Activated CD4-positive, alpha-beta T cell treated with anti-CD3 and anti-CD28 coated beads, Interleukin-2, amount 10 ng/mL, durations not matched to agents 7 days and 5 days (primary cell): ENCODE results near the gene PIK3R3. TPM values are rescaled to one million over a fixed set of nuclear protein-coding genes. Genes with fewer than 3 reads are reported as not detected.
"Not testable (repeated sequence)": the region's sequence is repeated elsewhere in the genome, so short reads cannot be mapped to it uniquely, and the experiment has no call there.

ENCODE experiments used
- CTCF ChIA-PET: fragments of 350-600 bp; sonication (Branson Sonifier 250); formaldehyde crosslinking; loops from one replicate; lab custom pipeline; 2021; ENCODE audit warnings: antibody characterized with exemption; lab: Charles Lee
- POLR2A ChIA-PET: fragments of 350-600 bp; sonication (Branson Sonifier 250); formaldehyde crosslinking; loops from one replicate; lab custom pipeline; 2021; ENCODE audit warnings: antibody characterized with exemption; lab: Charles Lee
- DNase-seq: peaks from one replicate; pipeline ENCODE4 v3.0.0-alpha.2; 2020
- H3K27ac Mint-ChIP-seq: one replicate; pipeline ENCODE4 v1.8.0; 2021; ENCODE audit warnings: mild to moderate bottlenecking, moderate library complexity, mixed read lengths
- H3K27me3 Mint-ChIP-seq: one replicate; pipeline ENCODE4 v1.8.0; 2021; ENCODE audit warnings: mixed read lengths
- H3K36me3 Mint-ChIP-seq: one replicate; pipeline ENCODE4 v1.8.0; 2021; ENCODE audit warnings: low read depth, mixed read lengths
- H3K4me1 Mint-ChIP-seq: one replicate; pipeline ENCODE4 v1.8.0; 2021; ENCODE audit warnings: mixed read lengths
- H3K4me3 Mint-ChIP-seq: one replicate; pipeline ENCODE4 v1.8.0; 2021; ENCODE audit warnings: mild to moderate bottlenecking, moderate library complexity, mixed read lengths
- H3K9me3 Mint-ChIP-seq: one replicate; pipeline ENCODE4 v1.8.0; 2021; ENCODE audit warnings: mixed read lengths
- total RNA-seq, 2 experiments: library from RNA; stranded (reverse); gene quantifications; one replicate each; pipeline ENCODE4 v1.2.3, GENCODE V29; 2021

The PIK3R3 gene
- total RNA-seq, 2 experiments from 2014 or later: 3.5 to 3.9 TPM

DNA sequence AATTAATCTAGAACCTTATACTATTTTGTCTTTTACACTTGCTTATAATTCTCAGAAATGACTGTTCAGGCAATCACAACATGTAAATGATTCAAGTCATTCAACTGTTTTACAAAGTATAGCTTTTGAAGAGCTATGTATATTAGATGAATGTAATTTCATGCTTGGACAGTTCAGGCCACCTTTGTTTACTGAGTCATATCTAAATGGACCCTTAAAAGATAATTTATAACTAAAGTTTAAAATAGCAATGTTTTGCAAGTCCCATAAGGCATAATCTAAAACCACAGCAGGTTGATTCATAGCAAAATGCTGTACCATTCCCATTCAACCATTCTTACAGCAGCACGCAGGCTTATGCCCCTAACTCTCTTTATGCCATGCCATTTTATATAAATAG lies 64.8 kb downstream of the PIK3R3 start:
- no peak overlapping the region for H3K4me3 Mint-ChIP-seq
- ChIA-PET POLR2A (no interaction called here), CTCF (interaction anchor here (1.6 kb wide), 1 partner anchor 14 kb away, joined by 4 read pairs; no protein-coding TSS in a partner anchor)
- no peaks in the 10 kb centered on the region for H3K27me3 Mint-ChIP-seq
- no peak for DNase-seq
- no peak overlapping the region for H3K27ac Mint-ChIP-seq
- peaks cover 24% of the 10 kb centered on the region for H3K4me1 Mint-ChIP-seq
- peaks cover 6% of the 10 kb centered on the region for H3K36me3 Mint-ChIP-seq
- H3K9me3 Mint-ChIP-seq: no peaks in the 10 kb centered on the region

DNA sequence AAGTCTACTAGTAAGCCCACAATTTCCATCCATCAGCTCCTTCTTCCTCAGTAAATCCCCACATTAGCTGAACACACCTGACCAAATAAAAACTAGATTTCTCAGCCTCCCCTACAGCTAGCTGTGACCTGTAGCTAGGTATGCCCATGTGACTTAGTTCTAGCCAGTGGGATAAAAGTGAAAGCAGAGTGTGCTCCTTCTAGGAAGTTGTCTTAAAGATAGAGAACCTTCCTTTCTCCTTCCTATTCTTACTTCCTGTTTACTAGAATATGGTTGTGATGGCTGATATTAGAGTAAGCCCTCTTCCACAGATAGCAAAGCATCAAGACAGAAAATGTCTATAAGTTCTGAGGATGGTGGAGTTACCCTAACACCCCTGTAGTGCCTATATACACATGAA lies 67.0 kb downstream of the PIK3R3 start:
- Mint-ChIP-seq H3K9me3 (no peaks in the 10 kb centered on the region), H3K4me3 (peak overlapping the region; percentile 18), H3K36me3 (peaks cover 13% of the 10 kb centered on the region), H3K4me1 (peaks cover 34% of the 10 kb centered on the region), H3K27ac (peak overlapping the region; percentile 54), H3K27me3 (no peaks in the 10 kb centered on the region)
- peak; percentile 29 for DNase-seq
- CTCF ChIA-PET: interaction anchor here (0.8 kb wide), 1 partner anchor 15 kb away, joined by 5 read pairs; no protein-coding TSS in a partner anchor
- POLR2A ChIA-PET: interaction anchor here (0.7 kb wide), 1 partner anchor 26 kb away, joined by 3 read pairs; no protein-coding TSS in a partner anchor

DNA sequence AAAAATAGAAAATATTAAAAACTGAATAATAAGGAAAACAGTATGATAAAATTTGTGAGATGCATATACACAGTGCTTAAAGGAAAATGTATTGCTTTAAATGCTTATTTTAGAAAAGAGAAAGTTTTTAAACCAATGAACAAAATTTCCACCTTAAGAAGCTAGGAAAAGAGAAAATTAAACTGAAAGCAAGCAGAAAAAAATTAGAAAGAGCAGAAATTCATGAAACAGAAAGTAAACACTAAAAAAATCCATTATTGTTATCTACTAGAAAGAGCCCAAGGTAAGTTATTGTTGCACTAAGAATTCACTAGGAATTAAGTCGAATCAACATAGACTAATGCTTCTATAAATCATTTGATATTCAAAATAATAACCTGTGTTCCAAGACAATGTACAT lies 67.7 kb downstream of the PIK3R3 start:
- H3K4me1 Mint-ChIP-seq: peaks cover 34% of the 10 kb centered on the region
- POLR2A ChIA-PET: no interaction called here
- H3K36me3 Mint-ChIP-seq: peaks cover 13% of the 10 kb centered on the region
- DNase-seq: no peak
- no peak overlapping the region for H3K27ac Mint-ChIP-seq
- no peaks in the 10 kb centered on the region for H3K27me3 Mint-ChIP-seq
- CTCF ChIA-PET: interaction anchor here (0.8 to 1.0 kb wide), 2 partner anchors 15 to 124 kb away, joined by 3 to 5 read pairs; no protein-coding TSS in a partner anchor
- peak overlapping the region; percentile 20 for H3K4me3 Mint-ChIP-seq
- no peaks in the 10 kb centered on the region for H3K9me3 Mint-ChIP-seq

DNA sequence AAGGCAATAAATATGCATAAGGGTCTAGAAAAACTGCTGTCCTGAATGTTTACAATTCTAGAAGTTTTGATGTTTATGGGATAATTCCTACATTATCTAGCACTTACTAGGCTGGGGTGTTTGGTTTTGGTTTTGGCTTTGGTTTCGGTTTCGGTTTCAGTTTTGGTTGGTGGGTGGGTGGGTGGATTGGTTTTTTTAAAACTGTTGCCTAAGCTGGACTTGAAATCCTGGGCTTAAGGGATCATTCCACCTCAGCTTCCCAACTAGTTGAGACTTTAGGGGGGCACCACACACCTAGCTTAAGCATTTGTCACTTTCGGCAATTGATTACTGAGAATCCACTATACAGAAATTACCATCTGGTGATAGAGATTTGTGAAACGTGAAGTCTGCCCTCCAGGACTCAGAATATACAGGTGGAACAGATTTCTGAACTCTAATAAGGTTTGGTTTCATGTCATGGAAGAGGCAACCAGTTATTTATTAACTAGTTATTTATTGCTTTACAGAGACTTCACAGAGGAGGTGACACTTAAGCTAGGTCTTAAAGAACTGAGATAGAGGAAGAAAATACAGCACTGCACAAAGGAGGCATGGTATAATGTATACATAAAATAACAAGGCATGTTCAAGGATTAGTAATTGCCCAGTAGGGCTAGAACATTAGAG lies 69.6 kb downstream of the PIK3R3 start:
- ChIA-PET POLR2A (no interaction called here), CTCF (interaction anchor here (0.5 kb wide), 1 partner anchor 79 kb away, joined by 6 read pairs; no protein-coding TSS in a partner anchor)
- DNase-seq: peak; percentile 76
- peak overlapping the region; percentile 6 for H3K4me3 Mint-ChIP-seq
- H3K9me3 Mint-ChIP-seq: no peaks in the 10 kb centered on the region
- peak overlapping the region; percentile 72 for H3K27ac Mint-ChIP-seq
- peaks cover 34% of the 10 kb centered on the region for H3K4me1 Mint-ChIP-seq
- H3K27me3 Mint-ChIP-seq: no peaks in the 10 kb centered on the region
- H3K36me3 Mint-ChIP-seq: peaks cover 13% of the 10 kb centered on the region

DNA sequence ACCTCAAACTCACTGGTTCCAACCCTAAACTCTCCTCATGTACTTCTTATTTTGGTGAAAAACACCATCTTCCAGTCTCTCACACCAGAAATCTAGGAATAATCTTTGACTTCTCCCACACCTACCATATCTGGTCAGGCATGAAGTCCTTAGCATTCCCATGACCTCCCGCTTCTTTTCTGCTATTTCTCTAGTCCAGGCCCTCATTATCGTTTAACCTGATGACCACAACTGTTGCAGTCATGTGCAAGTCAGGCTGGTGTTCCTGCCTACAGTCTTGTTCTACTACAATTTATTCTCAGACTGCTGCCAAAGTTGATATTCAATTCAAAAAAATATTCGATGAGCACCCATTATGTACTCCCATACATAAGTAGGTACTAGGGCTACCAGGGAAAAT lies 71.3 kb downstream of the PIK3R3 start:
- POLR2A ChIA-PET: no interaction called here
- DNase-seq: no peak
- Mint-ChIP-seq H3K4me3 (no peak overlapping the region), H3K36me3 (peaks cover 13% of the 10 kb centered on the region), H3K9me3 (no peaks in the 10 kb centered on the region), H3K27me3 (no peaks in the 10 kb centered on the region), H3K4me1 (peaks cover 34% of the 10 kb centered on the region), H3K27ac (no peak overlapping the region)
- CTCF ChIA-PET: interaction anchor here (0.6 to 0.8 kb wide), 2 partner anchors 13 to 139 kb away, joined by 3 read pairs; no protein-coding TSS in a partner anchor

DNA sequence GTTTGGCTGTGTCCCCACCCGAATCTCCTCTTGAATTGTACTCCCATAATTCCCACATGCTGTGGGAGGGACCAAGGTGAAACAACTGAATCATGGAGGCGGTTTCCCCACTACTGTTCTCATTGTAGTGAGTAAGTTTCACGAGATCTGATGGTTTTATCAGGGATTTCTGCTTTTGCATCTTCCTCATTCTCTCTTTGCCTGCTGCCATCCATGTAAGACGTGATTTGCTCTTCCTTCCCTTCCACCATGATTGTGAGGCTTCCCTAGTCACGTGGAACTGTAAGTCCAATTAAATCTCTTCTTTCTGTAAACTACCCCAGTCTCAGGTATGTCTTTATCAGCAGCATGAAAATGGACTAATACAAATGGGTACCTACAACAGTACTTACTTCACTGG lies 73.5 kb downstream of the PIK3R3 start:
- ChIA-PET CTCF (no interaction called here), POLR2A (no interaction called here)
- H3K4me3 Mint-ChIP-seq: no peak overlapping the region
- H3K9me3 Mint-ChIP-seq: no peaks in the 10 kb centered on the region
- H3K27ac Mint-ChIP-seq: no peak overlapping the region
- no peak for DNase-seq
- H3K36me3 Mint-ChIP-seq: peaks cover 7% of the 10 kb centered on the region
- no peaks in the 10 kb centered on the region for H3K27me3 Mint-ChIP-seq
- H3K4me1 Mint-ChIP-seq: peaks cover 22% of the 10 kb centered on the region

DNA sequence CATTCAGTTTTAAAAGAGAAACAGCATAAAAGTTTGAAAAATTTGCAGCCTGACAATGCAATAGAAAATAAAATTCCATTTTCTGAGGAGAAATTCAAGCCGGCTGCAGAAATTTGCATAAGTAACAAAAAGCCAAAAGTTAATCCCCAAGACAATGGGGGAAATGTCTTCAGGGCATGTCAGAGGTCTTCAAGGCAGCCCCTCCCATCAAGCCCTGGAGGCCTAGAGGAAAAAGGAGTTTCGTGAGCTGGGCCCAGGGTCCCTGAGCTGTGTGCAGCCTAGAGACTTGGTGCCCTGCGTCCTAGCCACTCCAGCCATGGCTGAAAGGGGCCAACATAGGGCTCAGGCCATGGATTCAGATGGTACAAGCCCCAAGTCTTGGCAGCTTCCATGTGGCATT lies 74.6 kb downstream of the PIK3R3 start:
- no peak for DNase-seq
- H3K27ac Mint-ChIP-seq: no peak overlapping the region
- H3K9me3 Mint-ChIP-seq: no peaks in the 10 kb centered on the region
- H3K27me3 Mint-ChIP-seq: no peaks in the 10 kb centered on the region
- peaks cover 7% of the 10 kb centered on the region for H3K36me3 Mint-ChIP-seq
- POLR2A ChIA-PET: no interaction called here
- no peak overlapping the region for H3K4me3 Mint-ChIP-seq
- H3K4me1 Mint-ChIP-seq: peaks cover 11% of the 10 kb centered on the region
- CTCF ChIA-PET: no interaction called here

DNA sequence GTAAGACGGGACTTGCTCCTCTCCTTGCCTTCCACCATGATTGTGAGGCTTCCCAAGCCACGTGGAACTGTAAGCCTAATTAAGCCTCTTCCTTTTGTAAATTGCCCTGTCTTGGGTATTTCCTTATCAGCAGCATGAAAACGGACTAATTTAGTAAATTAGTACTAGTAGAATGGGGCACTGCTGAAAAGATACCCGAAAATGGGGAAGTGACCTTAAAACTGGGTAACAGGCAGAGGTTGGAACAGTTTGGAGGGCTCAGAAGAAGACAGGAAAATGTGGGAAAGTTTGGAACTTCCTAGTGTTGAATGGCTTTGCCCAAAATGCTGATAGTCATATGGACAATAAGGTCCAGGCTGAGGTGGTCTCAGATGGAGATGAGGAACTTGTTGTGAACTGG lies 75.2 kb downstream of the PIK3R3 start:
- DNase-seq, H3K27me3 Mint-ChIP-seq, H3K27ac Mint-ChIP-seq, H3K9me3 Mint-ChIP-seq, POLR2A ChIA-PET, H3K4me1 Mint-ChIP-seq, CTCF ChIA-PET, H3K36me3 Mint-ChIP-seq, H3K4me3 Mint-ChIP-seq: not testable (repeated sequence)

DNA sequence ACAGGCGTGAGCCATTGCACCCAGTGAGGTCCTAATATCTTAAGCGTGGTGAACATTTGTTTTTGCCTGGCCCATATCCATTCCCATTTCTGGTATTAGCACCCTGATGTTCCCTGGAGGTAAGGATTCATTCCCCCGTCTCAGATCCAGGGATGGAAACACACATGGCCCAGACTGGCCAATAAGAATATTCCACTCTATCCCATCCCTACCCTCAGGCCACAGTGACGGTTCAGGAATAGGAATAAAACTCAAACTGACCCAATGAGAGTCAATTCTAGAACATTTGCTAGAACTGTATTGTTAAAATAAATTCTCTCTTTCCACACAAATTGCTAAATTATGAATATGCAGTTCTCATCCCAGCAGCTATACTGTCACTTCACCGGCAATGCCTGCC lies 76.1 kb downstream of the PIK3R3 start:
- H3K27ac Mint-ChIP-seq: no peak overlapping the region
- no peaks in the 10 kb centered on the region for H3K9me3 Mint-ChIP-seq
- ChIA-PET POLR2A (no interaction called here), CTCF (no interaction called here)
- H3K36me3 Mint-ChIP-seq: peaks cover under 1% of the 10 kb centered on the region
- H3K4me1 Mint-ChIP-seq: no peaks in the 10 kb centered on the region
- DNase-seq: no peak
- no peaks in the 10 kb centered on the region for H3K27me3 Mint-ChIP-seq
- H3K4me3 Mint-ChIP-seq: no peak overlapping the region

DNA sequence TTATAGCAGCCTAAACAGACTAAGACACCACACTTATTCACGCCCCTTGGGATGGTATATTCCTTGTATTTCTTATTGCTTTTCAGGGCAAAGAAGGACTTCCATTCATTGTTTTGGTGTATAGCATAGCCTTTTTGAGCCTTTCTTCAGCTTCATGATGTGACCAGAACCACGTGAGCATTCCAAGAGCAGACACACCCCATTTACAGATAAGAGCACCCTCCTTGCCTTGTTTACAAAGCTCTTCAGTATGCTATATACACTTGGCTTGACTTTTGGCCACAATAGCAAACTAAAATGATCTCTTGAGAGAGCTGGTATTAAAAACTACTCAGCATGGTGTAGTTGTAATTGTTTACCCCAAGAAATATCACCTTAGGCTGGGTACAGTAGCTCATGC lies 78.7 kb downstream of the PIK3R3 start:
- no peaks in the 10 kb centered on the region for H3K36me3 Mint-ChIP-seq
- H3K27ac Mint-ChIP-seq: no peak overlapping the region
- H3K27me3 Mint-ChIP-seq: peaks cover 9% of the 10 kb centered on the region
- DNase-seq: no peak
- ChIA-PET CTCF (interaction anchor here (1.0 kb wide), 1 partner anchor 14 kb away, joined by 4 read pairs; no protein-coding TSS in a partner anchor), POLR2A (no interaction called here)
- no peaks in the 10 kb centered on the region for H3K9me3 Mint-ChIP-seq
- no peak overlapping the region for H3K4me3 Mint-ChIP-seq
- H3K4me1 Mint-ChIP-seq: no peaks in the 10 kb centered on the region

DNA sequence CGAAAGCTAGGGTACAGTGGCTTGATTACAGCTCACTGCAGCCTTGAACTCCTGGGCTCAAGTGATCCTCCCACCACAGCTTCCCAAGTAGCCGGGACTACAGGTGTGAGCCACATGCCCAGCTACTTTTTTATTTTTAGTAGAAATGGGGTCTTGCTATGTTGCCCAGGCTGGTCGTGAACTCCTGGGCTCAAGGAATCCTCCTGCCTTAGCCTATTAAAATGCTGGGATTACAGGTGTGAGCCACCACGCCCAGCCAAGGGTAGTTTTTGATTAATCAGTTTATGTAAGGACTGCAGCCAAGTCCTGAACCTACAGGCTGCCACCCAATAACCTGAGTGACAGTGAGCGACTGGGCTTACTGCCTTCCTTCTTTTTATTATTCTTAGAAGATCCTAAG lies 88.3 kb downstream of the PIK3R3 start:
- CTCF ChIA-PET: no interaction called here
- peaks cover 6% of the 10 kb centered on the region for H3K4me1 Mint-ChIP-seq
- H3K9me3 Mint-ChIP-seq: no peaks in the 10 kb centered on the region
- no peaks in the 10 kb centered on the region for H3K36me3 Mint-ChIP-seq
- POLR2A ChIA-PET: no interaction called here
- peaks cover 5% of the 10 kb centered on the region for H3K27me3 Mint-ChIP-seq
- H3K4me3 Mint-ChIP-seq: no peak overlapping the region
- no peak overlapping the region for H3K27ac Mint-ChIP-seq
- DNase-seq: no peak

DNA sequence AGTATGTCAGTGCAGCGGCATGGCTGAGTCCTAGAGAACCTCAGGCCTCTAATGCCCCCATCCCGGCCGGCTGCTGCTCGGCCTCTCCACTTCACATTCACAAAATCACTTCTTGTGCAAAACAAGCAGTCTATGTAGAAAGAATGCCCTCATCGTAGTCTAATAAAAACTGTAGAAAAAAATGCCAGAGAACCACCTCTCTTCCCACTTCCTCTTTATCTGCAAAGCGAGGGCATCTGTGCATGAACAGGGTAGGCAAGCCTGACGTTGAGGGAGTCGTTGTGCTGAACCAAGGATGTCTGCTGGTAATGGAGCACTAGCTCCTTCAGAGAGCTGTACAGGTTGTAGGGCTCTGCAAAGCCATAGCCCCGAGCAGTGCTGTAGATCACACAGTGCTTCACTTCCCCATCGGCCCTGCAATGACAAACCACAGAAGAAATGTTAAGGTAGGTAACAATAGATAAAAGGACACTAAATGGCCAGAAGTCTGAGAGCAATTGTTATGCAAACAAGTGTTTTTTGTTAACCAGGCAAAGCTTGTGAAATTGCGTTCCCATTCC lies 88.9 kb downstream of the PIK3R3 start:
- ChIA-PET CTCF (no interaction called here), POLR2A (no interaction called here)
- DNase-seq: no peak
- Mint-ChIP-seq H3K4me1 (peaks cover 6% of the 10 kb centered on the region), H3K4me3 (no peak overlapping the region), H3K27ac (no peak overlapping the region), H3K9me3 (no peaks in the 10 kb centered on the region), H3K27me3 (peaks cover 5% of the 10 kb centered on the region), H3K36me3 (no peaks in the 10 kb centered on the region)

DNA sequence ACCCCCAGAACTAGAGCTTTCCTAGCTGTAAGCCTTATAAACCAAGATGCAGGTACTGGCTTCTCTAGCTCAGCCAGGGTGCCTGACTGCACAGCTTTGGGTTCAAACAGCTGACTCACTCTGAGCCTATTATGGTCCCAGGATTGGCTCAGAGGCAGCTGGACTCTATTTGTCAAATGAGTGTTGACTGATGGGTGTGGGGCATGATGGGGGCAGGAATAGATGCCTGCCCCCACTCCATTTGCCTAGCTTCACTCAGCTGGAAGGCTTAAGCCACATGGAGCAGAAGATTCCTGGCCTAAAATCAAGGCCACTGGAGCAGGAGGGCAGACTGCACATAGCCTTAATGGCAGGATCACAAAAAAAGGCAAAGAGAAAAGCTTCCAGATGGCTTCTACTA lies 90.5 kb downstream of the PIK3R3 start:
- Mint-ChIP-seq H3K27me3 (peaks cover 2% of the 10 kb centered on the region), H3K4me3 (no peak overlapping the region), H3K27ac (no peak overlapping the region), H3K9me3 (no peaks in the 10 kb centered on the region), H3K36me3 (no peaks in the 10 kb centered on the region), H3K4me1 (peaks cover 6% of the 10 kb centered on the region)
- ChIA-PET CTCF (interaction anchor here (0.5 to 1.1 kb wide), 4 partner anchors 125 to 329 kb away, joined by 3 to 4 read pairs (median 3); no protein-coding TSS in a partner anchor), POLR2A (no interaction called here)
- DNase-seq: no peak
